RPMI7951 (cell line): ENCODE results near the gene RSBN1. TPM values are rescaled to one million over a fixed set of nuclear protein-coding genes. Genes with fewer than 3 reads are reported as not detected.
"Not testable (repeated sequence)": the region's sequence is repeated elsewhere in the genome, so short reads cannot be mapped to it uniquely, and the experiment has no call there.

Source experiments
- DNase-seq: peaks from one replicate; pipeline ENCODE4 v3.0.0-alpha.2; 2012; ENCODE audit warnings: low read depth
- total RNA-seq: library from RNA; depleted of rRNA; stranded (reverse); fragments of >200 nt; shearing (Covaris generic); gene quantifications from 2 replicates; pipeline ENCODE4 v1.2.3, GENCODE V29; 2014

RSBN1 gene
- total RNA-seq, 1 experiment from 2014 or later: 13.1 TPM

- no peak for DNase-seq
These were observed 29.9 kb downstream of the RSBN1 start for GRCh38 chr1:113782406-113782805.

GRCh38 chr1:113780374-113781146 is 31.7 kb downstream of the RSBN1 start:
- peak; percentile 7 for DNase-seq

DNA sequence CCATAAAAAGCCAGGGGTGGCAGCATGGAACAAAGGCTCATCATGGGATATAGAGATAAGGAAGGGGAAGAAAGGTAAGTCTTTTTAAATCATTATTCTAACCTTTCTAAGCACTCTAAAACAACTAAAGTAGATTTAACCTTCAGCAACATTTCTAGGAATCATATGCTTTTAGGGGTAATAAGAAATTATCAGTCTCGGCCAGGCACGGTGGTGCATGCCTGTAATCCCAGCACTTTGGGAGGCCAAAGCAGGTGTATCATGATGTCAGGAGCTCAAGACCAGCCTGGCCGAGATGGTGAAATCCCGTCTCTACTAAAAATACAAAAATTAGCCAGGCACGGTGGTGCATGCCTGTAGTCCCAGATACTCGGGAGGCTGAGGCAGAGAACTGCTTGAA is 32.7 kb downstream of the RSBN1 start:
- no peak for DNase-seq

GRCh38 chr1:113777561-113777960 is 34.7 kb downstream of the RSBN1 start:
- no peak for DNase-seq

- no peak for DNase-seq
These were observed 42.2 kb downstream of the RSBN1 start for GRCh38 chr1:113770031-113770430.

DNA sequence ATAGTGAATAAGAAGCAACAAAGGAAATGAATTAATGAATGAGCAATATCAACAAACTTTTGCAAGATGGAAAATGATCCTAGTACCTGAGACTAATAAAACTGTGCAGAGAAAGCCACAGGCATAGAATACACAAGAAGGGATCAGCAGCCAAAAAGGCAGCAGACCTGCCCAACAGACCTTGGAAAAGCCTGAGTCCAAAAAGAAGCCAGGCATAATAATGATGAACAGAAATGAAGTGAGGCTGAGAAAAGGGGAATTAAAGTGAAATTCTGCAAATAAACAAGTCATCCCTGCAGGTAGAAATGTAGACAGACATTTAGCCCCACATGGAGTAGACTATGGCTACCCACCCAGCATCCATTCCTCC is 42.7 kb downstream of the RSBN1 start:
- no peak for DNase-seq

DNA sequence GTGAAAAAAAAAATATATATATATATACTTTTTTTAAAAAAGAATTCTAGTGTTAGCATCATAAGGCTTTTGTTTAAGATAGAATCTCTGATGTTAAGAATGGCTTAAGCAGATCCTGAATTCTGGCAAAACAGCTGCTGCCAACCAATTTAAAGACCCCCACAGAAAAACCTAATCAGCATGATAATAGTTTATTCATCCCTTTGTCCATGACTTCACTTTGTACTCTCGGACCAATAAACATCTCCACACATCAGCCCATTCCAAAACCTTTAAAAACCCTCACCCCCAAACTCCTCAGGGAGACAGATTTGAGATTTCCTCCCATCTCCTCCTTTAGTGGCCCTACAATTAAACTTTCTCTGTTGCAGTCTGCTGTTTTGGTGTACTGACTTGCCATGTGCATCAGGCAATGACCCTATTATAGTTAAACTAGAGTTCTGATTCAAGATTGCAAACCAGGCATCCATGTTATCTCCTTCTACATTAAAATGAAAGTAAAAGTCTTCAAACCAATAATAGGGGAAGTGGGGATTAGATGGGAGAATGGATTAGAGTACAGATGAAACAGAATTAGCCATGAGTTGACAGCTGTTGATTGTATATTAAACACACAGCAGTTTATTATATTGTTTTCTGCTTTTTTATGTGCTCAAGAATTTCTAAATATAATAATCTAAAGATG is 43.2 kb downstream of the RSBN1 start:
- DNase-seq: no peak

DNA sequence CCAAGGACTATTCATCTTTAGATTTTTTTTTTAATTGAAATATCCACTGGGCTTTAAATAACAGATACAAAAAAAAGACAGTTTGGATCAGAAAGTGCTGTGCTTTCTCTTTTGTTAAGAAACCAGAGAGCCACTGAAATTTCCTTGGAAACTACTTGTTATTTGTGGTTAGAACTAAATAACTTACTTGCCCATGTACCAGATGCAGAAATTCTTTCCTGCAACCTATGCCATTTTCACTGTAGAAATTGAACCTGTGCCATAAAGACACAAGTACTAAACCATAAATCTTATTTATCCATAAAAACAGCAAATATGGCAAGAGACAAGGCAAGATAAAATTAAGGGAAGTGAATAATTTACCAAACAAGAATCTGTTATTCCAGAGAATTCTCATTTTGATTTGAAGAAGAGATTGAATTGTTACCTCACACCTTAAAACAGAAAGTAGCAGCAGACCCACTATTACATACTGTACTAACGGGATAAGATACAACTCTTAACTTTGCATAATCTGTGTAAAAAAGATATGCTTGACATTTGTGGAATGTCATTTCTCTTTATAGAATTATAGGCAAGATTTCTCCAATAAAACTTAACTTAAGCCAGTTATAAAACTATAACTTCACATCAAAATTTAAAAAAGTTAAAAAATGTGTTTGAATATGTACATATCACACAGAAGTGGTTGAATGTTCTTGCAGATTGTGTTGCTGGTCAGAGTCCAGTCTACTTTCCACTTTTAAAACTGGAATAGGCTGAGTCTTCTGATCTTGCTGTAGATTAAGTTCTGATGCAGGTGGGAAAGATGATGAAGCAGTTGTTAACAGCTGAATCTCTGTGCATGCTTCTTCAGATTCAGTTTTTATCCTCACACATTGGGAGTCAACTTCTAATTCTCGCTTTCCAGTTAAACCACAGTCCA is 46.7 kb downstream of the RSBN1 start:
- no peak for DNase-seq

- no peak for DNase-seq
These were observed 48.6 kb downstream of the RSBN1 start for GRCh38 chr1:113763661-113764060.

DNA sequence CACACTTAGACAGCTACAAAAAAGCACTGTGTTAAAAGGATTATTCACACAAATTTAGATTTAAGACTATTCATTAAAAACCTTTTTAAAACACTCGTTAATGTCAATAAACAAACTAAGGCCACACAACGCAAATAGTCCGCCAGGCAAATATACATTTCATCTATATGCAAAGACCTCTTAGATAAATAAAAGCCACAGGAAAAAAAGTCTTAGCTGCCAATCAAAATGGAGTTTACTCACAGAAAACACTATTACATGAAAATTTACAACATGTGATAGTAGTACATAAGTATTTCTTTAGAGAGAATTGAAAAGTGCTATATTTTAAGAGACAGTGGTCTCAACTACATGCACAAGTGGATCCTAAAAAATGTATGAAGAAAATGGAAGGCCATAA is 50.3 kb downstream of the RSBN1 start:
- DNase-seq: no peak

DNA sequence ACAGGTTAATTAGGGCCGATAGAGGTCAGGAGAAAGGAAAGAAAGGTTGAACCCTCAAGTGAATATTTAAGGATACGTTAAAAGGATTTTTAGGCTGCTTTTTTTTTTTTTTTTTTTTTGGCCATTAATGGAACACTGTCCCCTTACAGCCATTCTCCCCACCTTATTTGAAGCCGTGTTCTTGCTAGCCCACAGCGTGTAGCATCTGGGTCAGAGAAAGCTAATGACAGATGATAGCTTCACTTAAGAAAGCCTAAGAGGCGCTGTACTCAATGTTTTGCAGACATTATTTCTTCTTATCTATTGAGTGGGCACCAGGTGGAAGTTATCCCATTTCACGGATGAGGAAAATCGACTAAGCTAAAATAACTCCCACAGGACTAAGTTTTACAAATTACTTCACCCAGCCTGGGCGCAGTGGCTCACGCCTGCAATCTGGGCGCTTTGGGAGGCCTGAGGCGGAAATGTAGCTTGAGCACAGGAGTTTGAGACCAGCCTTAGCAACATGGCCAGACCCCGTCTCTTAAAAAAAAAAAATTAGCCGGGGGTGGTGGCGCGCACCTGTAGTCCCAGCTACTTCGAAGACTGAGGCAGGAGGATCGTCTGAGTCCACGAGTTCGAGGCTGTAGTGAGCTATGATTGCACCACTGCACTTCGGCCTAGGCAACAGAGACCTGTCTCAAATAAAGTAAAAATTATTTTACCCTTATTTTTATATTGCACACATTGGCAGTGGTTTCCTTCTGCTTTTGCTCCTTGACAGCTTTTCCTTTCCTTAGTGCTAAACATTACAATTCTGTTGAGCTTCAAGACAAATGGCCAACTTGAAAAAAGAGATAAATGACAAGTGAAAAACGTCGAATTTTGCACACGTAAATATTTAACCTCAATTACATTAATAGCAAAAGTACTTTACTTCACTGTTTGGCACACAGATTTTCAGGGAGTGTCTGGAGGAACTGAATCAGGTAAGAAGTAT is 51.9 kb downstream of the RSBN1 start:
- DNase-seq: no peak

- peak; percentile 83 for DNase-seq
These were observed 52.8 kb downstream of the RSBN1 start, which contains the start of gene PHTF1 for GRCh38 chr1:113759333-113760101. TSS of gene PHTF1 (minus strand) at chr1:113759486. CDS start at chr1:113758703, 783 bp downstream.

DNA sequence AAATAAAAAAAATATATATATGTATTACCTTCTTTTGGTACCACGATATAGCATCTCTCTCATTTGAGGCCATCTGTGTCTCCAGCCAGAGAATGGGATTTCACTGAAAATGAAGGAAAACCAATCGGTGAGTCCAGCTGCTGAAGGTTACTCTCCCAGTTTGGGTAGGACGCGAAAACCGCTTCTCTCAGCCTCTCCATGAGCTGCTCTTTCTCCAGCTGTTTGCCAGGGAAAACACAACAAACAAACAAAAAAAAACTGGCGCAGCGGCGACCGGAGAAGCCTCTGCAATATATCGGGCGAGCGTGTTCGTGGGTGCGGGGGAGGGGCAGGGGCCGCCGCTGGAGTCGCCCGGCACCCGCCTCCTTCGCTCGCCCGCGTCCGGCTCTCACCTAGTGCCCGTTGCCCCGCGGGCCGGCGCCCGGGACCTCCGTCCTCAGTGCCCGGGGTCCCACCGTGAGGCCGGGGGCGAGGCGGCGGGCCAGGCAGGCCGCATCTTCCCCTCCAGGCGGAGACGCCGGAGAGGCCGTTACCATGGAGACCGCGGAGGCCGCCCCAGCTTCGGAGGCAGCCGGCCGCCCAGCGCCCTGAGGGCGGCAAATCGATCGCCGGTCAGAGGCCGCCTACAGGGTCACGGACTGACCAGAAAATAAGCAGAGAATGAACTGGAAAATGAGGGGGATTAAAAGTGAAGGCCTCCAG is 53.5 kb downstream of the RSBN1 start:
- DNase-seq: peak; percentile 66

GRCh38 chr1:113756461-113756860 is 55.8 kb downstream of the RSBN1 start:
- no peak for DNase-seq

DNA sequence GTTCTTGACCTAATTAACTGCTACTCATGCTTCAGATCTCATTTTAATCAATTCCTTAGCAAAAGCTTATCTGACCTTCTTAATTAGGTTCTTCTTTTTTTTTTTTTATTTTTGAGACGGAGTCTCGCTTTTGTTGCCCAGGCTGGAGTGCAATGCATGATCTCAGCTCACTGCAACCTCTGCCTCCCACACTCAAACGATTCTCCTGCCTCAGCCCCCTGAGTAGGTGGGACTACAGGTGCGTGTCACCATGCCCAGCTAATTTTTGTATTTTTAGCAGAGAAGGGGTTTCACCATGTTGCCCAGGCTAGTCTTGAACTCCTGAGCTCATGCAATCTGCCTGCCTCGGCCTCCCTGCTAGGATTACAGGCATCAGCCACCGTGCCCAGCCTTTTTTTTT is 58.9 kb downstream of the RSBN1 start:
- DNase-seq: not testable (repeated sequence)

- no peak for DNase-seq
These were observed 60.8 kb downstream of the RSBN1 start for GRCh38 chr1:113751516-113751915.

DNA sequence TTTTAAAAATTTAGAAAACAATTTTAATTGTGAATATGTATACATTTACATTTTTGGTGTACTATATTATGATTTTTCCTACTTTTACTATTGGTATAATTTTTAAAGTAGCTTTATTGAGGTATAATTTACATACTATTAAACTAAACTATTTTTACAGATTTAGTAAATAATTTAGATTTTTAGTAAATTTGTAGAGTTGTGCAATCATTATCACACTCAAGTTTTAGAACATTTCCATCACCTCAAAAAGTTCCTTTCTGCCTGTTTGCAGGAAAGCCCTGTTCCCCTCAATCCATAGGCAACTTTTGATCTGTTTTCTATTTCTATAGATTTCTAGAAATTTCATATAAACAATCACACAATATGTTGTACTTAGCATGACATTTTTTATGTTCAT is 61.2 kb downstream of the RSBN1 start:
- DNase-seq: no peak

GRCh38 chr1:113749402-113749801 is 62.9 kb downstream of the RSBN1 start:
- DNase-seq: no peak

DNA sequence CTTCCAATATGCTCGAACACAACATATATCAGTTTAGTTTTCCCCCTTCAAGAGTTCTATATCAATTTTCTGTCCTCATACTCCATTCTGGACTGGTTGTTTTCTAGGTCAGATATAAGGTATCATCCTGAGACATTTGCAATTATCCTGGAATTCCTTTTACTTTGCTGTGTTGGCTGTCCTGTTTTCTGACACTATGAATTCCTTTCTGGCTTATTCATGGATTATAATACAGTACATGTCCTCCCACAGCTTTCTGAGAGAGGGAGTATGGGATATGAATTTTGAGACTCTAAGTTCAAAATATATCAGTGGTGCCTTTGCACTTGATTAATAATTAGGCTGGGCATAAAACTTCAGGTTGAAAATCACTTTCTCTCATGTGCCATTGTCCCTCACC is 64.9 kb downstream of the RSBN1 start:
- no peak for DNase-seq

DNA sequence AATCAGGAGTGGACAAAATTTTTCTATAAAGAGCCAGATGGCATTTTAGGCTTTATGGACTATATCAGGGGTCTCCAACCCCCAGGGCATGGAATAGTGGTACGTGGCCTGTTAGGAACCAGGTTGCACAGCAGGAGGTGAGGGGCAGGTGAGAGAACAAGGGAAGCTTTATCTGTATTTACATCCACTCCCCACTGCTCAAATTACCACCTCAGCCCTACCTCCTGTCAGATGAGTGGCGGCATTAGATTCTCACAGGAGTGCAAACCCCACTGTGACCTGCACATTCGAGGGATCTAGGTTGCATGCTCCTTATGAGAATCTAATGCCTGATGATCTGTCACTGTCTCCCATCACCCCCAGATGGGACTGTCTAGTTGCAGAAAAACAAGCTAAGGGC is 66.9 kb downstream of the RSBN1 start:
- DNase-seq: no peak
